ENCODE results near the gene KATNA1. TPM values are rescaled to one million over a fixed set of nuclear protein-coding genes. Genes with fewer than 3 reads are reported as not detected.
A peak's percentile ranks its signal among the peaks of the same experiment; 100 is the strongest.

The KATNA1 gene
- total and polyA plus RNA-seq, 9 of the 15 experiments (the other 6 are each of a cell fraction or from before 2014, with no cell fraction given): 22.5 to 76.9 (median 45.0) TPM

DNA sequence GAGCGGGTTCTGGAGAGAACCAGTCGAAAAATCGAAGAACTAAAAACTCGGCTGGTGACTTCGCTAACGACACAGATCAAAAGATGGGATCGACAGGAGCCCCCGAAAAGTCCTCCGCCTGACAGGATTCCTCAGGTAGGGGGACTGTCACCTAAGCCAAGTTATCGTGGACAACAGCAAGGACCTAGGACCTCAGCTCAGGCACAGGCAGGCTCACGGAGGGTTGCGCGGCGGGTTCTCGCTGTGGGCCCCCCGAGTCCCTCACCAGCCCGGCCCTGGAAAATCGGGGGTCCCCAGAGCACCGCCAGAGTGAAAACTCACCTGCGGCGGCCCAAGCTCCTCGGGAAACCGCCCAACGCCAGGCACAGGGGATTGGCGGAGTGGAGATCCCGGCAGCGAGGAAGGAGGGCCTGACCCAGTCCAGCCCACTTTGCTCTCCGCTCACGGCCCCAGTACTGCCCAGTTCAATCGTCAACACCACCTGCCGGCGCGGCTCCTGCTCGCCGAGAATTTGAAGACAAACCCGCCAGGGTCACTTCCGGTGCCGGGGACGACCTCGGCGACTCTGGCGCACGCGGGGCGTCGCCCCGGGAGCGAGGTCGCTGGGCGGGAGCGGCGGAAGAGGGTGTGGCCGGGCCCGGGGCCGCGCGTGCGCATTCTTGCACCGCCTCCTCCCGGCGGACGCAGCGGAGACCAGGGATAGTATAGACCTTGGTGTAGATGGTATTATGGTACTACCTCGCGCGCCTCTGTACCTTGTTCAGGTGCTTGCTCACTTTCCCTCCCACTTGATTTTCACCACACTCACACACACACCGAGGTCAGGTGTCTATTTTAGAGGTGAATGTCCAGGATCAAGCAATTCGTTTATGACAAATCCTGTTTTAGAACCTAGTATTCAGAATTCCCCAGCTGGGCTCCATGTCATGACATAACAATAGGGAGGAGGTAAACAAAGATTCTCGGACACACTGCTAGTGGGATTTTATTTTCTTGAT lies at the start of gene KATNA1 (continued):
- TF ChIP-seq, protein P1, sequence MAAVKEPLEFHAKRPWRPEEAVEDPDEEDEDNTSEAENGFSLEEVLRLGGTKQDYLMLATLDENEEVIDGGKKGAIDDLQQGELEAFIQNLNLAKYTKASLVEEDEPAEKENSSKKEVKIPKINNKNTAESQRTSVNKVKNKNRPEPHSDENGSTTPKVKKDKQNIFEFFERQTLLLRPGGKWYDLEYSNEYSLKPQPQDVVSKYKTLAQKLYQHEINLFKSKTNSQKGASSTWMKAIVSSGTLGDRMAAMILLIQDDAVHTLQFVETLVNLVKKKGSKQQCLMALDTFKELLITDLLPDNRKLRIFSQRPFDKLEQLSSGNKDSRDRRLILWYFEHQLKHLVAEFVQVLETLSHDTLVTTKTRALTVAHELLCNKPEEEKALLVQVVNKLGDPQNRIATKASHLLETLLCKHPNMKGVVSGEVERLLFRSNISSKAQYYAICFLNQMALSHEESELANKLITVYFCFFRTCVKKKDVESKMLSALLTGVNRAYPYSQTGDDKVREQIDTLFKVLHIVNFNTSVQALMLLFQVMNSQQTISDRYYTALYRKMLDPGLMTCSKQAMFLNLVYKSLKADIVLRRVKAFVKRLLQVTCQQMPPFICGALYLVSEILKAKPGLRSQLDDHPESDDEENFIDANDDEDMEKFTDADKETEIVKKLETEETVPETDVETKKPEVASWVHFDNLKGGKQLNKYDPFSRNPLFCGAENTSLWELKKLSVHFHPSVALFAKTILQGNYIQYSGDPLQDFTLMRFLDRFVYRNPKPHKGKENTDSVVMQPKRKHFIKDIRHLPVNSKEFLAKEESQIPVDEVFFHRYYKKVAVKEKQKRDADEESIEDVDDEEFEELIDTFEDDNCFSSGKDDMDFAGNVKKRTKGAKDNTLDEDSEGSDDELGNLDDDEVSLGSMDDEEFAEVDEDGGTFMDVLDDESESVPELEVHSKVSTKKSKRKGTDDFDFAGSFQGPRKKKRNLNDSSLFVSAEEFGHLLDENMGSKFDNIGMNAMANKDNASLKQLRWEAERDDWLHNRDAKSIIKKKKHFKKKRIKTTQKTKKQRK (IDR thresholded peaks at IDR 0.05; ENCODE audit: borderline replicate concordance, low read depth, low read length): no peak
- TF ChIP-seq KLF1 (tag; IDR thresholded peaks at IDR 0.05) (peak; percentile 99), GABPA (tag; conservative IDR thresholded peaks at IDR 0.05; ENCODE audit: low read depth) (peak; percentile 94), IFI16 (CRISPR knock-in tag; IDR thresholded peaks at IDR 0.05) (no peak), ARHGAP35 (IDR thresholded peaks at IDR 0.05; ENCODE audit: partially characterized antibody) (no peak), HDAC8 (tag; IDR thresholded peaks at IDR 0.05) (no peak; the same call in 1 of the 2 replicates), KHSRP (IDR thresholded peaks at IDR 0.05) (no peak), KAT7 (CRISPR knock-in tag; IDR thresholded peaks at IDR 0.05; ENCODE audit: borderline replicate concordance) (peak; percentile 92), MTF1 (CRISPR knock-in tag; IDR thresholded peaks at IDR 0.05; ENCODE audit: borderline replicate concordance) (no peak), KDM2B (CRISPR knock-in tag; IDR thresholded peaks at IDR 0.05) (no peak), ZNF274 (IDR thresholded peaks at IDR 0.05; ENCODE audit: borderline replicate concordance, low read depth, low read length) (no peak), BHLHE40 (IDR thresholded peaks at IDR 0.05; ENCODE audit: low read length) (peak; percentile 79), RBFOX2 (IDR thresholded peaks at IDR 0.05; ENCODE audit: low read depth, low read length) (peak; percentile 100), ZNF253 (CRISPR knock-in tag; conservative IDR thresholded peaks at IDR 0.05) (no peak)
- TF ChIP-seq, protein P2, sequence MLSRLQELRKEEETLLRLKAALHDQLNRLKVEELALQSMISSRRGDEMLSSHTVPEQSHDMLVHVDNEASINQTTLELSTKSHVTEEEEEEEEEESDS (CRISPR knock-in tag; IDR thresholded peaks at IDR 0.05): no peak
- TF ChIP-seq, protein P3, sequence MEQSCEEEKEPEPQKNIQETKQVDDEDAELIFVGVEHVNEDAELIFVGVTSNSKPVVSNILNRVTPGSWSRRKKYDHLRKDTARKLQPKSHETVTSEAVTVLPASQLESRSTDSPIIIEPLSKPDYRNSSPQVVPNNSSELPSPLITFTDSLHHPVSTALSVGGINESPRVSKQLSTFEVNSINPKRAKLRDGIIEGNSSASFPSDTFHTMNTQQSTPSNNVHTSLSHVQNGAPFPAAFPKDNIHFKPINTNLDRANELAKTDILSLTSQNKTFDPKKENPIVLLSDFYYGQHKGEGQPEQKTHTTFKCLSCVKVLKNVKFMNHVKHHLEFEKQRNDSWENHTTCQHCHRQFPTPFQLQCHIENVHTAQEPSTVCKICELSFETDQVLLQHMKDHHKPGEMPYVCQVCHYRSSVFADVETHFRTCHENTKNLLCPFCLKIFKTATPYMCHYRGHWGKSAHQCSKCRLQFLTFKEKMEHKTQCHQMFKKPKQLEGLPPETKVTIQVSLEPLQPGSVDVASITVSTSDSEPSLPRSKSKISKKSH (CRISPR knock-in tag; IDR thresholded peaks at IDR 0.05): no peak
- TF ChIP-seq, protein P4, sequence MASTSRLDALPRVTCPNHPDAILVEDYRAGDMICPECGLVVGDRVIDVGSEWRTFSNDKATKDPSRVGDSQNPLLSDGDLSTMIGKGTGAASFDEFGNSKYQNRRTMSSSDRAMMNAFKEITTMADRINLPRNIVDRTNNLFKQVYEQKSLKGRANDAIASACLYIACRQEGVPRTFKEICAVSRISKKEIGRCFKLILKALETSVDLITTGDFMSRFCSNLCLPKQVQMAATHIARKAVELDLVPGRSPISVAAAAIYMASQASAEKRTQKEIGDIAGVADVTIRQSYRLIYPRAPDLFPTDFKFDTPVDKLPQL (IDR thresholded peaks at IDR 0.05; ENCODE audit: extremely low read depth, insufficient read length): peak; percentile 59
- TF ChIP-seq, protein P5, sequence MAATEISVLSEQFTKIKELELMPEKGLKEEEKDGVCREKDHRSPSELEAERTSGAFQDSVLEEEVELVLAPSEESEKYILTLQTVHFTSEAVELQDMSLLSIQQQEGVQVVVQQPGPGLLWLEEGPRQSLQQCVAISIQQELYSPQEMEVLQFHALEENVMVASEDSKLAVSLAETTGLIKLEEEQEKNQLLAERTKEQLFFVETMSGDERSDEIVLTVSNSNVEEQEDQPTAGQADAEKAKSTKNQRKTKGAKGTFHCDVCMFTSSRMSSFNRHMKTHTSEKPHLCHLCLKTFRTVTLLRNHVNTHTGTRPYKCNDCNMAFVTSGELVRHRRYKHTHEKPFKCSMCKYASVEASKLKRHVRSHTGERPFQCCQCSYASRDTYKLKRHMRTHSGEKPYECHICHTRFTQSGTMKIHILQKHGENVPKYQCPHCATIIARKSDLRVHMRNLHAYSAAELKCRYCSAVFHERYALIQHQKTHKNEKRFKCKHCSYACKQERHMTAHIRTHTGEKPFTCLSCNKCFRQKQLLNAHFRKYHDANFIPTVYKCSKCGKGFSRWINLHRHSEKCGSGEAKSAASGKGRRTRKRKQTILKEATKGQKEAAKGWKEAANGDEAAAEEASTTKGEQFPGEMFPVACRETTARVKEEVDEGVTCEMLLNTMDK (IDR thresholded peaks at IDR 0.05; ENCODE audit: borderline replicate concordance, insufficient read depth, low read depth, low read length, poor library complexity, severe bottlenecking): peak; percentile 49
